SK-N-SH (cell line): ENCODE results near the gene FMN2.

Experiments
- CTCF ChIP-seq: fragments of 200-600 bp; sonication (generic); IDR thresholded peaks from 2 replicates; pipeline ENCODE4 v1.6.1; 2017; ENCODE audit warnings: antibody characterized with exemption, mild to moderate bottlenecking, moderate library complexity
- FOXM1 ChIP-seq: IDR thresholded peaks from 2 replicates; pipeline ENCODE4 v1.4.0; 2012; ENCODE audit warnings: low read depth, mild to moderate bottlenecking
- RAD21 ChIP-seq: IDR thresholded peaks from 2 replicates; pipeline ENCODE4 v1.6.1; 2012; ENCODE audit warnings: mild to moderate bottlenecking, low read length
- SMC3 ChIP-seq: IDR thresholded peaks from 2 replicates; pipeline ENCODE4 v1.6.1; 2012; ENCODE audit warnings: low read depth, low read length, improper control_type of control experiment

- no peak for TF ChIP-seq CTCF
- TF ChIP-seq RAD21: no peak
- TF ChIP-seq FOXM1: no peak
- no peak for TF ChIP-seq SMC3
These were observed 18.6 kb upstream of the FMN2 start for GRCh38 chr1:240073097-240073496.
